Neuronal stem cell (in vitro differentiated cells): ENCODE data around the gene SLC9A9.

Source experiments
- DNase-seq: peaks from one replicate; pipeline ENCODE4 v3.0.0-alpha.2; 2013; ENCODE audit warnings: low spot score
- H2AFZ ChIP-seq: one replicate; pipeline ENCODE4 v1.6.1; 2013; ENCODE audit warnings: mild to moderate bottlenecking, low read length, inconsistent platforms
- H2AK5ac ChIP-seq: 2 replicates; pipeline ENCODE4 v1.6.1; 2013; ENCODE audit warnings: low read depth, mild to moderate bottlenecking, inconsistent platforms, low read length, moderate library complexity, mixed read lengths
- H2BK120ac ChIP-seq: 2 replicates; pipeline ENCODE4 v1.6.1; 2013; ENCODE audit warnings: low read depth, mild to moderate bottlenecking, inconsistent platforms, low read length, moderate library complexity, mixed read lengths
- H2BK12ac ChIP-seq: one replicate; pipeline ENCODE4 v1.6.1; 2013; ENCODE audit warnings: low read length, inconsistent platforms
- H2BK15ac ChIP-seq: 2 replicates; pipeline ENCODE4 v1.6.1; 2013; ENCODE audit warnings: mild to moderate bottlenecking, low read length, inconsistent platforms, mixed read lengths
- H2BK5ac ChIP-seq: one replicate; pipeline ENCODE4 v1.6.1; 2013; ENCODE audit warnings: inconsistent platforms, mild to moderate bottlenecking, low read length, moderate library complexity
- H3K14ac ChIP-seq: one replicate; pipeline ENCODE4 v1.6.1; 2013; ENCODE audit warnings: low read length, inconsistent platforms
- H3K18ac ChIP-seq: 2 replicates; pipeline ENCODE4 v1.6.1; 2013; ENCODE audit warnings: low read length, inconsistent platforms
- H3K23ac ChIP-seq: 2 replicates; pipeline ENCODE4 v1.6.1; 2013; ENCODE audit warnings: low read depth, mild to moderate bottlenecking, mixed read lengths, low read length, inconsistent platforms; ENCODE audit not compliant: poor library complexity
- H3K27ac ChIP-seq: replicated peaks from 3 replicates; pipeline ENCODE4 v1.5.1; 2013; ENCODE audit warnings: low read length, inconsistent platforms
- H3K27me3 ChIP-seq, 3 experiments: 2 replicates each; pipeline ENCODE4 v1.6.1; 2013; ENCODE audit warnings: low read length in 3 of 3, mild to moderate bottlenecking in 2 of 3, inconsistent platforms in 1 of 3, low read depth in 1 of 3, mixed read lengths in 1 of 3, moderate library complexity in 1 of 3; ENCODE audit not compliant: control insufficient read depth in 3 of 3, insufficient read depth in 3 of 3
- H3K36me3 ChIP-seq, 2 donors: replicated peaks in 1 of 2; 2 replicates each; pipeline ENCODE4 v1.6.1; 2013; ENCODE audit warnings: low read length in 2 of 2; ENCODE audit not compliant: control insufficient read depth in 2 of 2, insufficient read depth in 2 of 2
- H3K4ac ChIP-seq: 2 replicates; pipeline ENCODE4 v1.6.1; 2013; ENCODE audit warnings: inconsistent platforms, mild to moderate bottlenecking, low read length, moderate library complexity
- H3K4me1 ChIP-seq, 2 donors: 1 replicate in 1 of 2; 2 replicates in 1 of 2; pipeline ENCODE4 v1.6.1; 2013; ENCODE audit warnings: low read length in 2 of 2, low read depth in 1 of 2; ENCODE audit not compliant: control insufficient read depth in 2 of 2, insufficient read depth in 1 of 2
- H3K4me2 ChIP-seq: one replicate; pipeline ENCODE4 v1.6.1; 2013; ENCODE audit warnings: mild to moderate bottlenecking, low read length, inconsistent platforms; ENCODE audit not compliant: insufficient read depth, poor library complexity, severe bottlenecking
- H3K4me3 ChIP-seq, 2 donors: 2 replicates each; pipeline ENCODE4 v1.5.1; 2013; ENCODE audit warnings: low read length in 2 of 2, mild to moderate bottlenecking in 2 of 2, inconsistent platforms in 1 of 2, moderate library complexity in 1 of 2
- H3K79me1 ChIP-seq: one replicate; pipeline ENCODE4 v1.6.1; 2013; ENCODE audit warnings: low read depth, mild to moderate bottlenecking, inconsistent platforms, low read length, moderate library complexity
- H3K9ac ChIP-seq: one replicate; pipeline ENCODE4 v1.6.1; 2013; ENCODE audit warnings: mild to moderate bottlenecking, low read depth, low read length, inconsistent platforms; ENCODE audit not compliant: poor library complexity
- H3K9me3 ChIP-seq, 2 donors: replicated peaks in 1 of 2; 2 replicates each; pipeline versions ENCODE3 to v1.6.1; 2013; ENCODE audit warnings: low read length in 2 of 2, mild to moderate bottlenecking in 2 of 2, inconsistent platforms in 1 of 2, low read depth in 1 of 2, mixed read lengths in 1 of 2, moderate library complexity in 1 of 2; ENCODE audit not compliant: control insufficient read depth in 2 of 2, insufficient read depth in 1 of 2
- H4K8ac ChIP-seq: one replicate; pipeline ENCODE4 v1.6.1; 2013; ENCODE audit warnings: low read depth, mild to moderate bottlenecking, inconsistent platforms, low read length, moderate library complexity
- H4K91ac ChIP-seq: one replicate; pipeline ENCODE4 v1.6.1; 2013; ENCODE audit warnings: low read length, low read depth, mild to moderate bottlenecking, inconsistent platforms; ENCODE audit not compliant: poor library complexity
- WGBS, 2 donors: extraction: QIAGEN DNeasy Blood & Tissue Kit; methylation state at CpG; one replicate each; pipeline ENCODE4 v1.1.7; 2013; ENCODE audit warnings: missing lambda C conversion rate in 2 of 2, mixed read lengths in 1 of 2; ENCODE audit not compliant: insufficient read length in 2 of 2, insufficient replicate concordance in 1 of 2; ENCODE audit errors: extremely low coverage in 2 of 2; 5-methylcytosine and 5-hydroxymethylcytosine counted together

SLC9A9 gene

DNA sequence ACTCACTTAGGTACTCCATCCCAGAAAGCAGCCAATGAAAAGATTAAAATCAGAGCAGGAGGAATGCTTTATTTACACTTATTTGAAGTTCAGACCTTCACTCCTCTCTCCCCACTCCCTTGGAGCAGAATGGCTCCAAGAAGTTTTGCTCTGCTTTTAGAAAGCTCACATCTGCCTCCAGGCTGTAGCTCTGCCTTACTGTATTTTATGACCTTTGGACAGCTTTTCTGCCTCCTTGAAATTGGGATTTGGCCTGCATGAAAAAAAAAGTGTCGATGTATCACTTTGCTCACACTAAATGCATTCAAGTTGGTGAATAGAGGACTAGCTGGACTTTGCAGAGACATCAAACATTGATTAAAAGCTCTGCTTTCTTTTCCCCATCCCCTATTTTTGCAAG, 95.3 kb downstream of the SLC9A9 start:
- Histone ChIP-seq H2AFZ (no peak overlapping the region), H3K9ac (no peak overlapping the region), H3K18ac (no peak overlapping the region), H2AK5ac (no peak overlapping the region), H3K36me3 (no peaks in the 10 kb centered on the region), H3K4me1 (peaks cover 0 to 5% of the 10 kb centered on the region in 2 donors), H3K23ac (no peak overlapping the region), H4K8ac (no peak overlapping the region), H2BK120ac (no peak overlapping the region), H3K27me3 (peaks cover 0 to 8% (median 0%) of the 10 kb centered on the region in 3 experiments), H3K4me3 (no peak overlapping the region), H3K4me2 (no peak overlapping the region), H3K79me1 (no peaks in the 10 kb centered on the region), H3K14ac (no peak overlapping the region), H3K27ac (no peak overlapping the region), H4K91ac (no peak overlapping the region), H2BK12ac (no peak overlapping the region), H3K4ac (no peak overlapping the region), H2BK5ac (no peak overlapping the region), H3K9me3 (no peaks in the 10 kb centered on the region), H2BK15ac (no peak overlapping the region)
- DNase-seq: no peak
- no CpG with 5 or more reads among the region's 1 CpG for WGBS, 2 donors

GRCh38 chr3:143751643-143752178, 96.6 kb downstream of the SLC9A9 start:
- peaks cover 0 to 4% (median 0%) of the 10 kb centered on the region in 3 experiments for H3K27me3 ChIP-seq

GRCh38 chr3:143750841-143751240, 97.4 kb downstream of the SLC9A9 start:
- H3K23ac ChIP-seq: no peak overlapping the region
- no peak overlapping the region for H2BK12ac ChIP-seq
- H3K18ac ChIP-seq: peak overlapping the region; percentile 14
- H3K14ac ChIP-seq: no peak overlapping the region
- no peak overlapping the region for H4K8ac ChIP-seq
- no peak overlapping the region for H2AK5ac ChIP-seq
- no peak overlapping the region for H3K4ac ChIP-seq
- peaks cover 0 to under 1% (median 0%) of the 10 kb centered on the region in 3 experiments for H3K27me3 ChIP-seq
- H2AFZ ChIP-seq: no peak overlapping the region
- H3K4me1 ChIP-seq: peaks cover 0 to 5% of the 10 kb centered on the region in 2 donors
- no peak for DNase-seq
- H3K4me2 ChIP-seq: no peak overlapping the region
- H3K36me3 ChIP-seq: no peaks in the 10 kb centered on the region
- H3K4me3 ChIP-seq: no peak overlapping the region
- no peak overlapping the region for H2BK15ac ChIP-seq
- H2BK120ac ChIP-seq: no peak overlapping the region
- no peak overlapping the region for H4K91ac ChIP-seq
- no peak overlapping the region for H3K27ac ChIP-seq
- no peaks in the 10 kb centered on the region for H3K79me1 ChIP-seq
- H3K9ac ChIP-seq: no peak overlapping the region
- no peak overlapping the region for H2BK5ac ChIP-seq
- no CpG with 5 or more reads among the region's 2 CpGs for WGBS, 2 donors
- H3K9me3 ChIP-seq: no peaks in the 10 kb centered on the region

More at GRCh38 chr3:143751643-143752178, 96.6 kb downstream of the SLC9A9 start:
- DNase-seq: no peak
- no peak overlapping the region for H3K14ac ChIP-seq
- no peak overlapping the region for H4K91ac ChIP-seq
- H3K27ac ChIP-seq: no peak overlapping the region
- H3K23ac ChIP-seq: no peak overlapping the region
- no peaks in the 10 kb centered on the region for H3K36me3 ChIP-seq
- H2BK15ac ChIP-seq: no peak overlapping the region
- H2BK5ac ChIP-seq: no peak overlapping the region
- no peak overlapping the region for H3K4me2 ChIP-seq
- H2AFZ ChIP-seq: no peak overlapping the region
- no peak overlapping the region for H3K4ac ChIP-seq
- H3K9me3 ChIP-seq: no peaks in the 10 kb centered on the region
- no CpG with 5 or more reads among the region's 4 CpGs for WGBS, 2 donors
- no peak overlapping the region for H3K9ac ChIP-seq
- no peak overlapping the region for H2AK5ac ChIP-seq
- H3K18ac ChIP-seq: no peak overlapping the region
- H3K4me3 ChIP-seq: no peak overlapping the region
- H3K4me1 ChIP-seq: peaks cover 0 to 5% of the 10 kb centered on the region in 2 donors
- no peak overlapping the region for H4K8ac ChIP-seq
- H3K79me1 ChIP-seq: no peaks in the 10 kb centered on the region
- no peak overlapping the region for H2BK120ac ChIP-seq
- no peak overlapping the region for H2BK12ac ChIP-seq

DNA sequence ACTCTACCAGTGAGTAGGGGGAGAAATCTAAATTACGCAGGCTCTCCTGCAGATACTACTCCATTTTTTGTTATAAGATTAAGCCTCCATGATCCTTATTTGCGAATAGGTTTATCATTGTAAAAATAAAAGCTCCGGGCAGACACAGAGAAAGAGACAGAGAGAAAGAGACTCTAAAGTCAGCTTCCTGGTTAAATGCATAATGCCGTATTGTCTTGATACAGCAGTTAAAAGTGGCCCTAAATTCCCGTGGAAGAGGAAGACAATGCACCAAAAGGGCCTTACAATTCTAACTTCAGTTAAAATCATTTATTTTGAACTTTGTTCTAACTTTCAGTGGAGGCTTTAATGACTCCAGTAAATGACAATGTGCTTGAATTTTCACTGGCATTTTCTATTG, 98.3 kb downstream of the SLC9A9 start:
- WGBS, 2 donors: no CpG with 5 or more reads among the region's 5 CpGs
- Histone ChIP-seq H3K9me3 (no peaks in the 10 kb centered on the region), H3K4me3 (no peak overlapping the region), H2AFZ (no peak overlapping the region), H3K18ac (no peak overlapping the region), H3K27me3 (no peaks in the 10 kb centered on the region), H4K8ac (no peak overlapping the region), H2BK12ac (no peak overlapping the region), H2BK15ac (no peak overlapping the region), H2BK5ac (no peak overlapping the region), H3K4me2 (no peak overlapping the region), H3K36me3 (no peaks in the 10 kb centered on the region), H2AK5ac (no peak overlapping the region), H4K91ac (no peak overlapping the region), H3K14ac (no peak overlapping the region), H3K4ac (no peak overlapping the region), H3K27ac (no peak overlapping the region), H3K9ac (no peak overlapping the region), H2BK120ac (no peak overlapping the region), H3K79me1 (no peaks in the 10 kb centered on the region), H3K23ac (no peak overlapping the region), H3K4me1 (peaks cover 0 to 5% of the 10 kb centered on the region in 2 donors)
- no peak for DNase-seq
